Trophoblast cell (in vitro differentiated cells and primary cell): ENCODE data around the gene ABHD1.
A peak's percentile ranks its signal among the peaks of the same experiment; 100 is the strongest.

Experiments
- DNase-seq, 2 donors: peaks; one replicate each; pipeline ENCODE4 v3.0.0-alpha.2; 2016
- H2AFZ ChIP-seq: 2 replicates; pipeline ENCODE4 v1.6.1; 2013; ENCODE audit warnings: low read length, moderate library complexity, mild to moderate bottlenecking; ENCODE audit not compliant: insufficient read depth, poor library complexity
- H2AK5ac ChIP-seq: 2 replicates; pipeline ENCODE4 v1.6.1; 2013; ENCODE audit warnings: mild to moderate bottlenecking, low read length
- H2BK120ac ChIP-seq: 2 replicates; pipeline ENCODE4 v1.6.1; 2013; ENCODE audit warnings: low read length, mild to moderate bottlenecking, moderate library complexity; ENCODE audit not compliant: insufficient read depth, poor library complexity
- H2BK12ac ChIP-seq: 2 replicates; pipeline ENCODE4 v1.6.1; 2013; ENCODE audit warnings: mild to moderate bottlenecking, low read length, moderate library complexity
- H2BK5ac ChIP-seq: 2 replicates; pipeline ENCODE4 v1.6.1; 2013; ENCODE audit warnings: low read length, low read depth, moderate library complexity, mild to moderate bottlenecking; ENCODE audit not compliant: poor library complexity
- H3K14ac ChIP-seq: 2 replicates; pipeline ENCODE4 v1.6.1; 2013; ENCODE audit warnings: mild to moderate bottlenecking, low read length
- H3K18ac ChIP-seq: 2 replicates; pipeline ENCODE4 v1.6.1; 2013; ENCODE audit warnings: mild to moderate bottlenecking, low read length
- H3K23ac ChIP-seq: 2 replicates; pipeline ENCODE4 v1.6.1; 2013; ENCODE audit warnings: low read length
- H3K27ac ChIP-seq: 2 replicates; pipeline ENCODE4 v1.5.1; 2013; ENCODE audit warnings: low read depth, mild to moderate bottlenecking, inconsistent platforms, low read length, moderate library complexity
- H3K27me3 ChIP-seq: 2 replicates; pipeline ENCODE4 v1.6.1; 2013; ENCODE audit warnings: inconsistent platforms, mild to moderate bottlenecking, low read length, moderate library complexity; ENCODE audit not compliant: insufficient read depth
- H3K36me3 ChIP-seq, 2 experiments: 1 replicate in 1 of 2; 2 replicates in 1 of 2; pipeline ENCODE4 v1.6.1; 2013; ENCODE audit warnings: low read length in 2 of 2, mild to moderate bottlenecking in 2 of 2, moderate library complexity in 1 of 2; ENCODE audit not compliant: insufficient read depth in 2 of 2, control insufficient read depth in 1 of 2
- H3K4ac ChIP-seq: 2 replicates; pipeline ENCODE4 v1.6.1; 2013; ENCODE audit warnings: low read depth, mild to moderate bottlenecking, low read length, moderate library complexity
- H3K4me1 ChIP-seq, 2 experiments: 1 replicate in 1 of 2; 2 replicates in 1 of 2; pipeline ENCODE4 v1.6.1; 2013; ENCODE audit warnings: low read length in 2 of 2, mild to moderate bottlenecking in 2 of 2, moderate library complexity in 1 of 2; ENCODE audit not compliant: insufficient read depth in 2 of 2, control insufficient read depth in 1 of 2
- H3K4me2 ChIP-seq: 2 replicates; pipeline ENCODE4 v1.6.1; 2013; ENCODE audit warnings: inconsistent platforms, mild to moderate bottlenecking, low read length, moderate library complexity
- H3K4me3 ChIP-seq: 2 replicates; pipeline ENCODE4 v1.5.1; 2013; ENCODE audit warnings: mild to moderate bottlenecking, low read depth, low read length, inconsistent platforms
- H3K79me1 ChIP-seq: one replicate; pipeline ENCODE4 v1.6.1; 2013; ENCODE audit warnings: low read length
- H3K79me2 ChIP-seq: 2 replicates; pipeline ENCODE4 v1.6.1; 2013; ENCODE audit warnings: low read length, mild to moderate bottlenecking; ENCODE audit not compliant: control insufficient read depth, insufficient read depth, poor library complexity
- H3K9ac ChIP-seq: 2 replicates; pipeline ENCODE4 v1.6.1; 2013; ENCODE audit warnings: mild to moderate bottlenecking, low read length
- H3K9me3 ChIP-seq: 2 replicates; pipeline ENCODE4 v1.6.1; 2013; ENCODE audit warnings: low read depth, mild to moderate bottlenecking, control low read depth, inconsistent platforms, low read length; ENCODE audit not compliant: insufficient read depth
- H4K12ac ChIP-seq: 2 replicates; pipeline ENCODE4 v1.6.1; 2013; ENCODE audit warnings: low read depth, mild to moderate bottlenecking, low read length, moderate library complexity
- H4K8ac ChIP-seq: 2 replicates; pipeline ENCODE4 v1.6.1; 2013; ENCODE audit warnings: low read depth, mild to moderate bottlenecking, low read length, moderate library complexity
- H4K91ac ChIP-seq: one replicate; pipeline ENCODE4 v1.6.1; 2013; ENCODE audit warnings: low read depth, mild to moderate bottlenecking, low read length, moderate library complexity
- WGBS: extraction: QIAGEN DNeasy Blood & Tissue Kit; methylation state at CpG from one replicate; pipeline ENCODE4 v1.1.7; 2013; ENCODE audit warnings: missing lambda C conversion rate; ENCODE audit not compliant: insufficient read length, insufficient coverage; ENCODE audit errors: extremely low coverage; 5-methylcytosine and 5-hydroxymethylcytosine counted together

Gene ABHD1

GRCh38 chr2:27095427-27095744, 28.2 kb upstream of the ABHD1 start:
- Histone ChIP-seq H3K36me3 (no peaks in the 10 kb centered on the region), H3K27me3 (no peaks in the 10 kb centered on the region), H2BK5ac (no peak overlapping the region), H3K9me3 (no peaks in the 10 kb centered on the region), H4K8ac (peak overlapping the region; percentile 96), H3K79me2 (no peaks in the 10 kb centered on the region), H3K4ac (no peak overlapping the region), H4K12ac (no peak overlapping the region), H3K4me1 (peaks cover 4% of the 10 kb centered on the region in 2 experiments), H3K4me2 (no peak overlapping the region), H3K79me1 (peaks cover 7% of the 10 kb centered on the region), H3K9ac (no peak overlapping the region), H3K4me3 (no peak overlapping the region), H2BK120ac (no peak overlapping the region), H2BK12ac (no peak overlapping the region), H2AFZ (no peak overlapping the region), H2AK5ac (no peak overlapping the region), H3K14ac (no peak overlapping the region), H3K27ac (peak overlapping the region; percentile 20), H3K23ac (no peak overlapping the region), H4K91ac (peak overlapping the region; percentile 31), H3K18ac (no peak overlapping the region)
- WGBS: no CpG with 5 or more reads among the region's 2 CpGs
- DNase-seq: no peak

- Histone ChIP-seq H2AK5ac (no peak overlapping the region), H3K9me3 (no peaks in the 10 kb centered on the region), H3K4ac (no peak overlapping the region), H3K27ac (peak overlapping the region; percentile 24), H3K79me1 (peaks cover 7% of the 10 kb centered on the region), H3K4me1 (peaks cover 4% of the 10 kb centered on the region in 2 experiments), H3K4me3 (no peak overlapping the region), H2BK12ac (peak overlapping the region; percentile 33), H3K9ac (peak overlapping the region; percentile 11), H3K79me2 (no peaks in the 10 kb centered on the region), H3K27me3 (no peaks in the 10 kb centered on the region), H4K91ac (peak overlapping the region; percentile 31), H3K4me2 (peak overlapping the region; percentile 62), H4K8ac (peak overlapping the region; percentile 96), H3K23ac (no peak overlapping the region), H2AFZ (peak overlapping the region; percentile 87), H2BK5ac (peak overlapping the region; percentile 43), H4K12ac (peak overlapping the region; percentile 55), H2BK120ac (peak overlapping the region; percentile 62), H3K36me3 (no peaks in the 10 kb centered on the region), H3K14ac (peak overlapping the region; percentile 25), H3K18ac (peak overlapping the region; percentile 9)
- no CpG with 5 or more reads among the region's 18 CpGs for WGBS
- peak; percentile 44 to 70 for DNase-seq
Measured at GRCh38 chr2:27095745-27096651, 27.6 kb upstream of the ABHD1 start.

- H3K18ac ChIP-seq: no peak overlapping the region
- no CpG with 5 or more reads among the region's 3 CpGs for WGBS
- no peaks in the 10 kb centered on the region for H3K9me3 ChIP-seq
- H3K23ac ChIP-seq: no peak overlapping the region
- H2BK5ac ChIP-seq: peak overlapping the region; percentile 5
- DNase-seq: peak in 1 of 2 donors; percentile 19
- H4K91ac ChIP-seq: peak overlapping the region; percentile 31
- no peak overlapping the region for H3K4me2 ChIP-seq
- peaks cover 7% of the 10 kb centered on the region for H3K79me1 ChIP-seq
- H3K36me3 ChIP-seq: no peaks in the 10 kb centered on the region
- H2BK120ac ChIP-seq: peak overlapping the region; percentile 62
- no peak overlapping the region for H2AFZ ChIP-seq
- H4K8ac ChIP-seq: no peak overlapping the region
- H2AK5ac ChIP-seq: no peak overlapping the region
- H3K79me2 ChIP-seq: no peaks in the 10 kb centered on the region
- H3K4ac ChIP-seq: no peak overlapping the region
- H3K14ac ChIP-seq: peak overlapping the region; percentile 25
- no peak overlapping the region for H4K12ac ChIP-seq
- peaks cover 4% of the 10 kb centered on the region in 2 experiments for H3K4me1 ChIP-seq
- no peak overlapping the region for H2BK12ac ChIP-seq
- peak overlapping the region; percentile 24 for H3K27ac ChIP-seq
- no peak overlapping the region for H3K4me3 ChIP-seq
- no peak overlapping the region for H3K9ac ChIP-seq
- H3K27me3 ChIP-seq: no peaks in the 10 kb centered on the region
Measured at GRCh38 chr2:27096748-27097297, 26.8 kb upstream of the ABHD1 start.

GRCh38 chr2:27097341-27097740, 26.3 kb upstream of the ABHD1 start:
- Histone ChIP-seq H3K14ac (peak overlapping the region; percentile 5), H2BK120ac (no peak overlapping the region), H3K18ac (no peak overlapping the region), H3K27ac (peak overlapping the region; percentile 6), H4K91ac (peak overlapping the region; percentile 52), H4K12ac (no peak overlapping the region), H3K4me3 (peak overlapping the region; percentile 16), H3K4ac (no peak overlapping the region), H3K9me3 (no peaks in the 10 kb centered on the region), H2BK5ac (no peak overlapping the region), H3K4me1 (peaks cover 4% of the 10 kb centered on the region in 2 experiments), H3K23ac (no peak overlapping the region), H3K27me3 (no peaks in the 10 kb centered on the region), H3K4me2 (no peak overlapping the region), H2BK12ac (no peak overlapping the region), H3K36me3 (no peaks in the 10 kb centered on the region), H3K79me1 (peaks cover 7% of the 10 kb centered on the region), H2AK5ac (no peak overlapping the region), H3K9ac (no peak overlapping the region), H3K79me2 (no peaks in the 10 kb centered on the region), H4K8ac (peak overlapping the region; percentile 2), H2AFZ (no peak overlapping the region)
- WGBS: no CpG with 5 or more reads among the region's 14 CpGs
- no peak for DNase-seq
